ENCODE data around the gene OR2AK2. TPM values are rescaled to one million over a fixed set of nuclear protein-coding genes. Genes with fewer than 3 reads are reported as not detected.

Gene OR2AK2
- total RNA-seq, 1 experiment from 2014 or later: not detected

GRCh38 chr1:247992986-247993385 is 28.0 kb downstream of the OR2AK2 start:
- no peak for DNase-seq
- H3K27ac ChIP-seq: no peak overlapping the region
- no peak overlapping the region for H3K4me3 ChIP-seq
- H3K27me3 ChIP-seq: no peaks in the 10 kb centered on the region
- H3K4me1 ChIP-seq: no peaks in the 10 kb centered on the region
- H3K9me3 ChIP-seq (replicated peaks): no peaks in the 10 kb centered on the region
- no peaks in the 10 kb centered on the region for H3K36me3 ChIP-seq

- H3K4me1 ChIP-seq: no peaks in the 10 kb centered on the region
- H3K9me3 ChIP-seq (replicated peaks): no peaks in the 10 kb centered on the region
- H3K27ac ChIP-seq: no peak overlapping the region
- H3K36me3 ChIP-seq: no peaks in the 10 kb centered on the region
- no peaks in the 10 kb centered on the region for H3K27me3 ChIP-seq
- no peak overlapping the region for H3K4me3 ChIP-seq
- no peak for DNase-seq
These were observed 33.8 kb downstream of the OR2AK2 start for GRCh38 chr1:247998811-247999210.

- H3K27ac ChIP-seq: no peak overlapping the region
- H3K9me3 ChIP-seq (replicated peaks): no peaks in the 10 kb centered on the region
- H3K36me3 ChIP-seq: no peaks in the 10 kb centered on the region
- no peak overlapping the region for H3K4me3 ChIP-seq
- H3K4me1 ChIP-seq: no peaks in the 10 kb centered on the region
- H3K27me3 ChIP-seq: no peaks in the 10 kb centered on the region
- no peak for DNase-seq
These were observed 35.1 kb downstream of the OR2AK2 start for GRCh38 chr1:248000169-248000568.

GRCh38 chr1:248007778-248008177 is 42.7 kb downstream of the OR2AK2 start:
- H3K4me1 ChIP-seq: no peaks in the 10 kb centered on the region
- H3K4me3 ChIP-seq: no peak overlapping the region
- no peak for DNase-seq
- no peaks in the 10 kb centered on the region for H3K27me3 ChIP-seq
- H3K27ac ChIP-seq: no peak overlapping the region
- no peaks in the 10 kb centered on the region for H3K36me3 ChIP-seq
- H3K9me3 ChIP-seq (replicated peaks): no peaks in the 10 kb centered on the region

- DNase-seq: no peak
- Histone ChIP-seq H3K9me3 (replicated peaks) (no peaks in the 10 kb centered on the region), H3K36me3 (no peaks in the 10 kb centered on the region), H3K27me3 (no peaks in the 10 kb centered on the region), H3K4me3 (no peak overlapping the region), H3K4me1 (no peaks in the 10 kb centered on the region), H3K27ac (no peak overlapping the region)
These were observed 44.6 kb downstream of the OR2AK2 start for GRCh38 chr1:248009681-248010080.

GRCh38 chr1:248013229-248013710 is 48.2 kb downstream of the OR2AK2 start, which contains the start of gene OR2L5:
OR2L5 (plus strand) TSS chr1:248013660; CDS start chr1:248021948, 8,288 bp downstream.
- Histone ChIP-seq H3K4me1 (no peaks in the 10 kb centered on the region), H3K9me3 (replicated peaks) (no peaks in the 10 kb centered on the region), H3K4me3 (no peak within 1 kb of the TSS), H3K36me3 (no peaks in the 10 kb centered on the region), H3K27me3 (no peaks in the 10 kb centered on the region), H3K27ac (no peak within 1 kb of the TSS)
- no peak for DNase-seq

GRCh38 chr1:248015803-248016202 is 50.8 kb downstream of the OR2AK2 start:
- DNase-seq: no peak
- no peaks in the 10 kb centered on the region for H3K4me1 ChIP-seq
- no peaks in the 10 kb centered on the region for H3K9me3 ChIP-seq (replicated peaks)
- no peaks in the 10 kb centered on the region for H3K36me3 ChIP-seq
- no peak overlapping the region for H3K4me3 ChIP-seq
- H3K27me3 ChIP-seq: no peaks in the 10 kb centered on the region
- no peak overlapping the region for H3K27ac ChIP-seq

Other genes with a start within 250 kb of the OR2AK2 start
- not detected in 2 replicates for gene OR6F1, start 248.6 kb upstream of the OR2AK2 start, total RNA-seq (2014; rRNA removed; shearing (Covaris generic))
- gene OR14K1, start 226.6 kb upstream of the OR2AK2 start, total RNA-seq (2014; rRNA removed; shearing (Covaris generic)): not detected in 2 replicates
- gene OR14A2, start 217.1 kb upstream of the OR2AK2 start, total RNA-seq (2014; rRNA removed; shearing (Covaris generic)): not detected in 2 replicates
- gene OR1C1, start 204.7 kb upstream of the OR2AK2 start, total RNA-seq (2014; rRNA removed; shearing (Covaris generic)): not detected in 2 replicates
- not detected in 2 replicates for gene OR14A16, start 141.1 kb upstream of the OR2AK2 start, total RNA-seq (2014; rRNA removed; shearing (Covaris generic))
- not detected in 2 replicates for gene OR11L1, start 123.3 kb upstream of the OR2AK2 start, total RNA-seq (2014; rRNA removed; shearing (Covaris generic))
- gene TRIM58, start 108.0 kb upstream of the OR2AK2 start, total RNA-seq (2014; rRNA removed; shearing (Covaris generic)): not detected in 2 replicates
- not detected in 2 replicates for gene OR2W3, start 69.6 kb upstream of the OR2AK2 start, total RNA-seq (2014; rRNA removed; shearing (Covaris generic))
- not detected in 2 replicates for gene OR2T8, start 45.0 kb upstream of the OR2AK2 start, total RNA-seq (2014; rRNA removed; shearing (Covaris generic))
- gene OR2AJ1, start 40.3 kb upstream of the OR2AK2 start, total RNA-seq (2014; rRNA removed; shearing (Covaris generic)): not detected in 2 replicates
- gene OR2L8, start 16.4 kb upstream of the OR2AK2 start, total RNA-seq (2014; rRNA removed; shearing (Covaris generic)): not detected in 2 replicates
- gene OR2L5, start 48.4 kb downstream of the OR2AK2 start, total RNA-seq (2014; rRNA removed; shearing (Covaris generic)): not detected in 2 replicates
- gene OR2L2, start 64.8 kb downstream of the OR2AK2 start, total RNA-seq (2014; rRNA removed; shearing (Covaris generic)): not detected in 2 replicates
- gene OR2L3, start 81.6 kb downstream of the OR2AK2 start, total RNA-seq (2014; rRNA removed; shearing (Covaris generic)): not detected in 2 replicates
- gene OR2L13, start 130.0 kb downstream of the OR2AK2 start, total RNA-seq (2014; rRNA removed; shearing (Covaris generic)): not detected in 2 replicates
- gene OR2M5, start 179.9 kb downstream of the OR2AK2 start, total RNA-seq (2014; rRNA removed; shearing (Covaris generic)): not detected in 2 replicates
- gene OR2M2, start 209.6 kb downstream of the OR2AK2 start, total RNA-seq (2014; rRNA removed; shearing (Covaris generic)): not detected in 2 replicates
- gene OR2M3, start 232.0 kb downstream of the OR2AK2 start, total RNA-seq (2014; rRNA removed; shearing (Covaris generic)): 0.02 TPM in 1 of 2 replicates, not detected in the other